ENCODE results near the gene TRMT10B.
A peak's percentile ranks its signal among the peaks of the same experiment; 100 is the strongest.
"Not testable (repeated sequence)": the region's sequence is repeated elsewhere in the genome, so short reads cannot be mapped to it uniquely, and the experiment has no call there.

Gene TRMT10B

DNA sequence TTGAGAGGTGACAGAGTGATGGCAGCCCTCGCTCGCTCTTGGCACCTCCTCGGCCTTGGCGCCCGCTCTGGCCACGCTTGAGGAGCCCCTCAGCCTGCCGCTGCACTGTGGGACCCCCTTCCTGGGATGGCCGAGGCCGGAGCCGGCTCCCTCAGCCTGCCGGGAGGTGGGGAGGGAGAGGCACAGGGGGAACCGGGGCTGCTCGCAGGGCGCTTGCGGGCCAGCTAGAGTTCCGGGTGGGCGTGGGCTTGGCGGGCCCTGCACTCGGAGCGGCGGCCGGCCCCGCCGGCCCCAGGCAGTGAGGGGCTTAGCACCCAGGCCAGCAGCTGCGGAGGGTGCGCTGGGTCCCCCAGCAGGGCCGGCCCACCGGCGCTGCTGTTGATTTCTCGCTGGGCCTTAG, 1.9 kb upstream of the TRMT10B start:
- DNase-seq (ENCODE audit: low read depth in 2 of 2) = not testable (repeated sequence)

DNA sequence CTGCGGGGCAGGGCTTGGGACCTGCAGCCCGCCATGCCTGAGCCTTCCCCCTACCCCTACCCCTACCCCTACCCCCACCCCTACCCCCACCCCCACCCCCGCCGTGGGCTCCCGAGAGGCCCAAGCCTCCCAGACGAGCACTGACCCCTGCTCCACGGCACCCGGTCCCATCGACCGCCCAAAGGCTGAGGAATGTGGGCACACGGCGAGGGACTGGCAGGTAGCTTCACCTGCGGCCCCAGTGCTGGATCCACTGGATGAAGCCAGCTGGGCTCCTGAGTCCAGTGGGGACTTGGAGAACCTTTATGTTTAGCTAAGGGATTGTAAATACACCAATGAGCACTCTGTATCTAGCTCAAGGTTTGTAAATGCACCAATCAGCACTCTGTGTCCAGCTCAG, 1.5 kb upstream of the TRMT10B start:
- DNase-seq (ENCODE audit: low read depth in 2 of 2) = not testable (repeated sequence)

DNA sequence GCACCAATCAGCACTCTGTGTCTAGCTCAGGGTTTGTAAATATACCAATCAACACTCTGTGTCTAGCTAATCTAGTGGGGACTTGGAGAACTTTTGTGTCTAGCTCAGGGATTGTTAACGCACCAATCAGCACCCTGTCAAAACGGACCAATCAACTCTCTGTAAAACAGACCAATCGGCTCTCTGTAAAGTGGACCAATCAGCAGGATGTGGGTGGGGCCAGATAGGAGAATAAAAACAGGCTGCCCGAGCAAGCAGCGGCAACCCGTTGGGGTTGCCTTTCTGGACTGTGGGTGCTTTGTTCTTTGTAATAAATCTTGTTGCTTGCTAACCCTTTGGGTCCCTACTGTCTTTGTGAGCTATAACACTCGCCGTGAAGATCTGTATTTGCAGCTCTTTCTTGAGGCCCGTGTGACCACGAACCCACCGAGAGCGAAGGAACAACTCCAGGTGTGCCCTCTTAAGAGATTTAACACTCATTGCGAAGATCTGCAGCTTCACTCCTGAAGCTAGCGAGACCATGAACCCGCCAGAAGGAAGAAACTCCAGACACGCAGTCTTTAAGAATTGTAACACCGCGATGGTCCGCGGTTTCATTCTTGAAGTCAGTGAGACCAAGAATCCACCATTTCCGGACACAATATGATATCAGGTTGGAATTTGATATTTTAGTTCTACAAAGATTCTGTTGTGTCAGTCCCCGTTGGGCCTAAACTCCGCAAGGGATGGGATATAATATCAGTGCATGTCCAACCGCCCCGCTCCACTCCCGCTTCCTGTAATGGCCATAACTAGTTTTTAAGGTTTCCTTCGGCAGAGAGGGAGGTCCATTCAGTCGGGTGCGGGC, 740 bp upstream of the TRMT10B start:
- DNase-seq (ENCODE audit: low read depth in 2 of 2) = no peak

DNA sequence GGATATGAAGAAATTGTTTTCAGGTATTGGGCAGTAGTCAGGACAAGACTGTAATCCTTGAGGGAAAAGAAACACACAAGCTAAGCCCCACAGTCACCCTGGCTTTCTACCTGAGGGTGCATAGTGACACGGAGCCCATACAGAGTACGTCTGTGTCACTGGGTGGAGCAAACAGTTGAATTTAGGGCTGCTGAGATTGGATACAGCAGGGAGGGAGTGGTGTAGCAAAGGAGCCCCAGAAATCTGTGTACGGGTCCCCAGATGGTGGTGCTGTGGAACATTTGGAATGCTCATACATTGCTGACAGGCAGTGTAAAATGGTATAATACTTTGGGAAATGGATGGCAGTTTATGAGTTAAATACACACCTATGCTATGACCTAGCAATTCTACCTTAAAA, 5.1 kb downstream of the TRMT10B start:
- no peak for DNase-seq (ENCODE audit: low read depth in 2 of 2)

DNA sequence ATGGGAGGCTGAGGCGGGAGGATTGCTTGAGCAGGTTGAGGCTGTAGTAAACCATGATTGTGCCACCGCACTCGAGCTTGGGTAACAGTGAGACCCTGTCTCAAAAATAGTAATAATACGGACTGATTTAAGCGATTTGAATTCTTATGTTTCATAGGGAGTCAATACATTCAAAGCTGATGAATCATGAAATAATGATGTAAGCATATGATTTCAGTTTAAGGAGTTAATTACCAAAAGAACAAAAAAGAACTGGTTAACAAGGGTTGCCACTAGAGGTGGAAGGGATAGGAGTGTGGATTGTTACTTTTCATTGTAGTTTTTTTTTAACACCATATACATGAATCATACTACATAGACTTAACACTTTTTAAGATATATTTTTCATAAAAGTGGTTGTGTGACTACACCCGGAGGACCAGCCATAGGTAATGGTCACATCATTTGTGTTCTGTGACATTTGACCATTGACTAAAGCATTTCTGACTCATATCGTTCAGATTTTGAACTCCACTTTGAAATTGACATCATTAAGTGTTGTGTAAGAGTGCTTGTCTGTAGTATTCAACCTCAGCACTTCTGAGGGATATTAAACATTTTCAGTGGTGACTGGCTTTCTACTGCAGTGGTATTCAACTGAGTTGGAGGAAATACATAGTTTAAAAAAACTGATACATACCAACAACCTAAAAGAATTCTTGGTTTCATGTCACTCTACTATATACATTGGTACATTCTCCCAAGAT, 7.0 kb downstream of the TRMT10B start:
- DNase-seq (ENCODE audit: low read depth in 2 of 2) = no peak

DNA sequence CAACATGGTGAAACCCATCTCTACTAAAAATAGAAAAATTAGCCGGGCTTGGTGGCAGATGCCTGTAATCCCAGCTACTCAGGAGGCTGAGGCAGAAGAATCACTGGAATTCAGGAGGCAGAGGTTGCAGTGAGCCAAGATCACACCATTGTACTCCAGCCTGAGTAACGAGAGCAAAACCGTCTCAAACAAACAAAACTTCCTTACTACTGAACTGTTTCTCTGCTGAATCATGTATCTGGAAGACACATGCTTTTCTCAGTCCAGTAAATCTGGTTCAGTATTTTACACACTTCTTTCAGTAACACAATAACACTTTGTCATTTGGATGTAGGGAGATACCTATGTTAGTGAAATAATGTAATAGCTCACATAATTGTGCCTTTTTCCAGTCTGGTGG, 7.9 kb downstream of the TRMT10B start:
- DNase-seq (ENCODE audit: low read depth in 2 of 2) = no peak

DNA sequence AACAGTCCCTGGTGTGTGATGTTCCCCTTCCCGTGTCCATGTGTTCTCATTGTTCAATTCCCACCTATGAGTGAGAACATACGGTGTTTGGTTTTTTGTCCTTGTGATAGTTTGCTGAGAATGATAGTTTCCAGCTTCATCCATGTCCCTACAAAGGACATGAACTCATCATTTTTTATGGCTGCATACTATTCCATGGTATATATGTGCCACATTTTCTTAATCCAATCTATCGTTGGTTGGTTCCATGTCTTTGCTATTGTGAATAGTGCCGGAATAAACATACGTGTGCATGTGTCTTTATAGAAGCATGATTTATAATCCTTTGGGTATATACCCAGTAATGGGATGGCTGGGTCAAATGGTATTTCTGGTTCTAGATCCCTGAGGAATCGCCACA, 11.7 kb downstream of the TRMT10B start:
- not testable (repeated sequence) for DNase-seq (ENCODE audit: low read depth in 2 of 2)

DNA sequence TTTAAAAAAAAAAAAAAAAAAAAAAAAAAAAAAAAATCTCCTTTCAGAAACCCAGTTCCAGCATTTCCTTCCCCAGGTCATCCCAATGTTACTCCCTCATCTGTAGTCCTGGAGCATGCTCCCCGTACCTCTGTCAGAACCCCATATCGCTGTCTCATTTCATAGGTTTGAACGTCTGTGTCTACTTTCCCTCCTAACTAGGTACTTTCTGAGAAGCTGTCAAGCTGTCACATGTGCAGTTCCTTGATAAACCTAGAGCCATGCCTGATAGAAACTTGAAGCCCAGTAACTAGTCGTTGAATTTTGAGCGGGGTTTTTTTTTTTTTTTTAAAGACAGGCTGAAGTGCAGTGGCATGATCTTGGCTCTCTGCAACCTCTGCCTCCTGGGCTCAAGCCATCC, 15.7 kb downstream of the TRMT10B start:
- no peak for DNase-seq (ENCODE audit: low read depth in 2 of 2)

DNA sequence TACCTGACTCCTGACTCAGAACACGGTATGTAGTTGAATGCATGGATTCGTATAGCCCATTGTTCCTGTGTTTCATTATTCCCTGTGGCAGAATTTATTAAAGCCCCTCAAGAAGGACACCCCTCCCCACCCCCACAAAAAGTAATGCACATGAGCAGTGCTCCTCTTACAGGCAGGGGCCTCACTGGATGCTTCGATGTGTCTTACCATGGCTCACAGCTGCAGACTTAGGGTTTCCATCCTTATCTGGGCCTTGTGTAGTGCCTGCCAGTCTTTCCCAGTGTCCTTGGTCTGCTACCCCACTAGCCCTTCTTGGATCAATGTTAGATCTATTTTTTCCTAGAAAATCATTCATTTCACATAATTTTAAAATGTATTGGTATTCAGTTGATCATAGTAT, 16.4 kb downstream of the TRMT10B start:
- DNase-seq (ENCODE audit: low read depth in 2 of 2) = no peak

DNA sequence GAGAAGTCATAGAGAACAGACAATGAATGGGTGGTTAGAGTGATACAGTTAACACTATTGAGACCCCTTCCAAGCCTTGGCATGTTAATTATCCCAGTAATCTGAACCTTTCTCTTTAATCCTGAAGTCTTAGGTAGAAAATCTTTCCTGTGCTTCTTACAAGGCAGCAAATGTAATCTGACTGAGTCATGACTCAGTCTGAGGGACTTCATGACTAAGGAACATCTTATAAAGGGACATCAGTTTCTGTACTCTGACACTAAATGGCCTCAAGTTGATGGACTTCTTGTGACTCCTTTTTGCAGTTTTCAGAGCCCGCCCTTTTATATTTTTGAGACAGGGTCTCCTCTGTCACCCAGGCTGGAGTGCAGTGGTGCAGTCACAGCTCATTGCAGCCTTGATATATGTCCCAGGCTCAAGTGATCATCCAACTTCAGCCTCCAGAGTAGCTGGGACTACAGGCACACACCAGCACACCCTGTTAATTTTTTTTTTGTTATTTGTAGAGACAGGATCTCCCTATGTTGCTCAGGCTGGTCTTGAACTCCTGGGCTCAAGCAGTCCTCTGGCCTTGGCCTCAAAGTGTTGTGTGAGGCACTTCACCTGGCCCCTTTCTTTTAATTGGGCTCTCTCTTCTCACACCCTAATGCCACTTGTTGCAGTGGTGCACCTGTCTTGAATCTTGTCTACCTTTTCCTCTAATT, 21.8 kb downstream of the TRMT10B start:
- DNase-seq (ENCODE audit: low read depth in 2 of 2) = no peak

DNA sequence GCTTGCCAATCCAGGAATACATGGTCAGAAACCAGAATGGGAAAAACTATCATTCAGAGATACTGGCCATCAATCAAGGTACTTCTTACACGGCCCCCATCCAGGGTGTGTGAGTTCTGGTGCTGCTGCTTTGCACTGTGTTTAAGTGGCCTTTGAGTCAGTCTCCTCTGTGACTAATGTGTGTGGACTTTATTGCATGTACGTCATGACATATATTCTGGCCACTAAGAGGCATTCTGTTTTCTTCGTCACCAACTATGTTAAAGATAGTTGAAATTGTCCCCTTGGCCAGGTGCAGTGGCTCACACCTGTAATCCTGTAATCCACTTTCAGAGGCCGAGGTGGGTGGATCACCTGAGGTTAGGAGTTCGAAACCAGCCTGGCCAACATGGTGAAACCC, 22.7 kb downstream of the TRMT10B start:
- DNase-seq (ENCODE audit: low read depth in 2 of 2) = no peak

DNA sequence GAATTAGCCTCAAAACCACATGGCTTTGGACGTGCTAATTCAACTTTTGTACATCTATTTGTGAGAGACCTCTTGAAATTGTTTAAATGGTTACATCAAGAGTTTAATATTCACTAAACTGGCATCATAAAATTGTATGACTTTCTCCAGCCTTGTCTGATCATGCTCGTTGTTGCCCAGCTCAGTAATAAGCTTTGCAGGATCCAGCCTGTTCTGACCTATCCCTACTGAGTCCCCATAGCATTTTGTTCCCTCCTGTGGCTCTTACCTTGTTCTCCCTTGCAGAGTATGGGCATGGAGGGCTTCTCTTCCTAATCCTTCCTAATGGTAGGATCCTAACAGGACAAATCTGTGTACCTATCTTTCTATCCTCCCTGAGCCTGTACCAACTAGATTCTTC, 24.9 kb downstream of the TRMT10B start:
- DNase-seq (ENCODE audit: low read depth in 2 of 2) = no peak

DNA sequence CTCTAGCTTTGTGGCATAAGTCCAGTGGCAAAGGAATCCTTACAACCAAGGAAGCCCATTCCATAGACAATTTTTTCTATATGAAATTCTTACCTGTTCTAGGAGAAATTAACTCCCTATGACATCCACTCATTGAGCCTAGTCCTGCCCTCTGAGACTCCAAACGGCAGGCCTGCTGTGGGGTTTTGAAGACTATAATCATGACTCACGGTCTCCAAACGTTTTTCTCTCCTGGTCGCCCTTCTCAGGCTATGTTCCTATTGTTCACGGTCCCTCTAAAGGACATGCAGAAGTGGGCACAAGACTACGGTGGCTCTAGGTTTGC, 30.6 kb downstream of the TRMT10B start:
- DNase-seq (ENCODE audit: low read depth in 2 of 2) = no peak

DNA sequence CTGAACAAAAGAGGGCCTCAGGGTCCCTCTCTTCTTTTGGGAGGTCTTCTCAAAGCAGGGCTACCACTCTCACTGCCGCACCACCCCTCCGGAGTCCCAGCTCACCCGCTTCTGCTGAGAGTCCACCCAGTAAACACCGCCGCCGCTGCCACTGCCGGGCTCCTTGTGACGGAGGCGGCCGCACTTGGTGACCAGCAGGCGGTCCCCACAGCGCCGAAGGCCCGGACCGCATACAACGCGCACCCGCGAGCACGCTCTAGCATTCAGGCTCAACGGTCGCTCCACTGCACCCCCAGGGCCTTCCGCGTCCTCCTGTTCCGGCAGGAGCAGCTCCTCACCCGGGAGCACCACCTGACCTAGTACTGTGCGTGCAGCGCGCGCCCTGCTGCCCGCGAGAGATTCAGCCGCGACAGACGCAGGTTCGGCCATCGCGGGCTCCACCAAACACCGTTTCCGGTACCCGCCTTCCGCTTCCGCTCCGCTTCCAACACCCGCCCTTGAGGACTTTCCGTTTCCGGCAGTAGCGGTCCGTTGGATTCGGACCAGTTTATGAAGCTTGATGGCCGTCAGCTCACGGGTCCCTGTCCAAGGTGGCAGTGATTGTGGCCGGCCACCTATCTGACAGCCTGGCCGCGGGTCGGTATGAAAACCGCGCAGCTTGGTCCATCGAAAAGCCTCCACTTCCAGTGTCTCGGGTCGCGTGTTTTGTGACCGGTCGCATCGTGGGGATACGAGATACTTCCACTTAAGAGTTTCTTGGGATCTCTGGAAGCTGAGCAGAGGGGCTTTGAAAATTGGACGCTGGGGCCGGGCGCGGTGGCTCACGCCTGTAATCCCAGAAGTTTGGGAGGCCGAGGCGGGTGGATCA, 31.2 kb downstream of the TRMT10B start, which contains the start of gene EXOSC3:
EXOSC3 (minus strand) TSS at position 449 of the 868 bp plus-strand sequence; CDS start at position 429, 20 bp downstream.
- DNase-seq (ENCODE audit: low read depth in 2 of 2) = peak; percentile 72 to 78

DNA sequence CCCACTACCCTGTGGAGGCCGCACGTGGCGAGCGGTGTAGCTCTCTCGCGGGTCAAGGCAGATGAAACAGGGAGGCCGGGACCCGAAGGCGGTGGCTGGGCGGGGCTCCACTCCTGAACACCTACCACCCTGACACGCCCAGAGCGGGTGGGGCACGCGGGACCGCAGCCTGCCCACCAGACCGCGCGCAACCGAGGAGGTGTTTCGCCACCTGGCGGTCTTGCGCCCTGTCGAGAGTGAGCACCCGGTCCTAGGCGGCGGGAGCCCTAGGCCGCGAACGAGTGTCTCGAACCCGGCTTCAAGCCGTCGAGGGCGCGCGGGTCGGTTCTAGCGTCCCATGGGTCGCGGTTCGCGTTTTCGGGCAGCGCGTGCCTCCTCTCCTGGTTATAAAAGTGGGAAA, 33.5 kb downstream of the TRMT10B start:
- no peak for DNase-seq (ENCODE audit: low read depth in 2 of 2)

DNA sequence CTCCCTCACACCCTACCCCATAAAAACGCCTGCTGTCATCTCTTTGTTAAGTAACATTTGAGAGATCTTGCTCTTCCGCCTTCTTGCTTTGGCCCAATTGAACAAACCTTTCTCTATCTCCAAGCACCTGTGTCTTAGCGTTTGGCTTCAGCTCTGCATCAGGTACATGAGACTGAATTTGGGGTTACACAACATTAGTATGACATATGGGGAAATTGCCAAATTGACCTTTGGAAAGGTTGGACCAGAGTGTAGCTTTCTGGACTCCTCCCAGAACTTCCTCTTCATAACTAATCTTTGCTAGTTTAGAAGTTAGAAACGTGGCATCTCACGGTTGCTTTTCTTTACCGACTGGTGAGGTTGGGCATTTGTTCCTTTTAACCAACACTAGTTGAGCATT, 34.7 kb downstream of the TRMT10B start:
- DNase-seq (ENCODE audit: low read depth in 2 of 2) = no peak

DNA sequence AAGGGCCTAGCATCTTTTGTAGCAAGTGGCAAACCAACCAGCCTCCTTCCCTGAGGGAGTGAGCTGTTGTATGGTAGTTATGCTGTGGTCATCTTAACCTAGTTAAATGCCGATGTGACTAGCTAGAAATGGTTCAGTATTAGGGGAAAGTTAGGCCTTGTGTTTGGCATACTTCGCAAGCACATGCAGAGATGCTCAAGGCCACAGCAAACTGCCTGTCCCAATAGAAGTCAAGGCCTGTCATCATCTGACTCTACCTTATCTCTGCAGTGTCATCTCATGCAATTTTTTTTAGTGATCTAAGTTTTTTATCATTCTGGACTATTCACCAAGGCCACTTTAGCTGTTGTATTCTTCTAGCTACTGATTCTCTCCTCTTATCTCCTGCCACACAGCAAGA, 36.5 kb downstream of the TRMT10B start:
- DNase-seq (ENCODE audit: low read depth in 2 of 2) = no peak

DNA sequence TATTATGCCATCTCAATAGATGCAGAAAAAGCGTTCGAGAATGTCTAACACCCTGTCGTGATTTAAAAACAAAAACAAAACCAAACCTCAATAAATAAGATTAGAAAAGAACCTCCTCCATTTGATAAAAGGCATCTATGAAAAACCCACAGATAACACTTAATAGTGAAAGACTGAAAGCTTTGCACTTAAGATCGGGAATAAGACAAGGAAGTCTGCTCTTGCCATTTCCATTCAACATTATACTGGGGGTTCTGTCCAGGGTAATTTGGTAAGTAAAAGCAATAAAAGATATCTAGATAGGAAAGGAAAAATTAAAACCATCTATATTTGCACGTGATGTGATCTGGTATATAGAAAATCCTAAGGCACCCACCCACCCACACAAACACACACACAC, 38.5 kb downstream of the TRMT10B start:
- DNase-seq (ENCODE audit: low read depth in 2 of 2) = no peak

DNA sequence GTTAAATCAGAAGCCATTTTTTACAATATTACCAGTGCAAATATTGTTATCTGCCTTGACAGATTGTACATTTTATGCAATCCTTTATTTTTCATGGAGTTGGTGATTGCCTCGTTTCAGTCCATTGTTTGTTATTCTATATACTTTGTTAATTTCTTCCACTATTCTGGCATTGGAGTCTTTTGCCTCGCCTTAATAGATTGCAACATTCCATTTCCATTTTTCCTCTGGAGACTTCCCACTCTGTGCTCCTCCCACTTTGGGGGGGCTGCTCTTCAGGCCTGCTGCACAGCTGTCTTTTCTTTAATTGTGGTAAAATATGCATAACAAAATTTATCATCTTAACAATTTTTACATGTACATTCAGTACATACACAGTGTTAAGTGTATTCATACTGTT, 42.6 kb downstream of the TRMT10B start:
- no peak for DNase-seq (ENCODE audit: low read depth in 2 of 2)

DNA sequence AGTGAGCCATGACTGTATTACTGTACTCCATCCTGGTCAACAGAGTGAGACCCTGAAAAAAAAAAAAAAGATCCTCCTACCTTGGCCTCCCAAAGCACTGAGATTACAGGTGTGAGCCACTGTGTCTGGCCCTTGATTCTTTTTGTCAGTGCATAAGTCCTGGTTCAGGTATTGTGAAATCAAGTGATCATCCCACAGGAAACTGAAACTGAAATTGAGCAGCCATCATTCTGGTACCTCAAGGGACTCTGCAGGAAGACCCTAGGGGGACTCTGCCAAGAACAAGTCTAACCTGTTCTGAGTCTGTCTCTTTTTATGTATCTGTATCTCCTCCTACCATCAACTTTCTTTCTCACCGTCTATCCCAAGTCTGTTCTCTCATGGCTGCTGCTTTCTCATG, 45.1 kb downstream of the TRMT10B start:
- no peak for DNase-seq (ENCODE audit: low read depth in 2 of 2)

DNA sequence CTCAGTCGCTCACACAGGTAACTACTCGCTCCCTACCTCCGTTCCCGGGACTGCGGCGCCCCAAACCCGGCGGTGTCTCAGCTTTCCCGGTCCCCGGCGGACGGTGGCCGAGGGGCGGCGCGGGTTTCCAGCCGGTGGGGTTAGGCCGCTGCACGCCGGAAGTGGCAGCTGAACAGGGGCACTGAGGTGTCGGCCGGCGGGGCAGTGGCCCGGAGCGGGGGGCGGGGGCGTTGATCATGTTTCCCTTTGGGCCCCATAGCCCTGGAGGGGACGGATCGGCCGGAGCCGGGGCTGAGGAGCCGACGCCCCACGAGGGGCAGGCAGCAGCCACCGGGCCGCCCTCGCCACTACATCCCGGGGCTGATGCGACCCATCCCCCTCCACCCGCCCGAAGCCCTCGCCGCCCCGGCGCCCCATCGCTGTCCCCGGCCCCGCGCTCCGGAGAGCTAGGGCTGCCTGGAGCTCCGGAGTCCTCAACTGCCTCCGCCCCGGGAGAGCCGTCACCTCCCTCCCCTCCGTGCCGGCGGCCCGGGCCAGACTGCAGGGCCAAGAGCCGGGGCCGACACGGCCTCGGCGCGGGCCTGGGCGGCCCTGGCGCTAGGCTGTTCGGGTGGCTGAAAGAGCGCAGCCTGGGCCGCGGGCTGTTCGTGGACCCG, 47.2 kb downstream of the TRMT10B start, which contains the start of gene DCAF10:
DCAF10 (plus strand) TSS at position 167 of the 656 bp plus-strand sequence; CDS start at position 237, 70 bp downstream.
- DNase-seq (ENCODE audit: low read depth in 2 of 2) = peak; percentile 73 to 79

Data from stimulated activated CD8-positive, alpha-beta memory T cell treated with anti-CD3 and anti-CD28 coated beads, Interleukin-7, amount 100 ng/mL, for 4 hours (primary cell).